ENCODE results near the gene PKP2.

The PKP2 gene

DNA sequence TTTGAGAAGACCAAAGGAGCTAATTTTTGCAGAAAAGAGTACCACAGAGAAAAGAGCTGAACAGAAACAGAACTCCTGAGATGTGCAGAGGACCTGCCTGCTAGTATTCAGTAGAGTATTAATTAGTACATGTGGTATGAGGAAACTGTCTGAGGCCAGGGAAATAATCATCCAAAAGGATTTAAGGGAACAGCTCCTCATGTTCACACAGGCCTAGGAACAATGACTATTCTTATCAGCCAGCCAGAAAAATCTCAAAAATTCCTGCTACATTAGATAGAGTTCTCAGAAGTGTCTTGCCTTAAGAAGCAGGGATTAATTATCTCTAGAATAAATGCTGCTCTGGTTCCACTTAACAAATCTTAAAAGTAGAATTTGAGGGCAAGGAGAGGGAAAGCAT, 36.4 kb downstream of the PKP2 start:
- no peak for DNase-seq

DNA sequence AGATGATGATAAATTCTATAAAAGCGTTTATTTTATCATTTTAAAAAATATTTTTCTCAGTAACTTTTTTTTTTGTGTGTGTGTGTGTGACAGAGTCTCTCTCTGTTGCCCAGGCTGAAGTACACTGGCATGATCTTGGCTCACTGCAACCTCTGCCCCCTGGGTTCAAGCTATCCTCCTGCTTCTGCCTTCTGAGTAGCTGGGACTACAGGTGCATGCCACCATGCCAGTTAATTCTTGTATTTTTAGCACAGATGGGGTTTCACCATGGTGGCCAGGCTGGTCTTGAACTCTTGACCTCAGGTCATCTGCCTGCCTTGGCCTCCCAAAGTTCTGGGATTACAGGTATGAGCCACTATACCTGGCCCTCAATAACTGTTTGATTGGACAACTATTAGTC, 37.2 kb downstream of the PKP2 start:
- DNase-seq: no peak

DNA sequence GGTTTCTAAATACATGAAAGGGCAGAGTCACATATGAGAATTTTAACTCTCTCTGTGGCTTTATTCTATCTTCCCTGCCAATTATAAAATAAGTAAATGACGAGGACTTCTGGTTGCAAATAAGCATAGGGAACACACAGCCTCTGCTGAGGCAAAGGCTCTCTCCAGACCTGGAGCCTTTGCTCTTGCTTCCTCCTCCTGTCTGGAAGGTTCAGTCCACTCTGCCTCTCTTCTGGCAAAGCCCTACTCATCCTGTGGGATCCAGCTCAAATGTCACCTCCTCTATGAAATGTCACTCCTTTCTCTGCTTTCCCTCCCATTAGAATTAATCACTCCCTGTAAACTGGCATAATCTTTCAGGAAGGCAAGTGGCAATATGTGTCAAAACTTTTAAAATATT, 41.9 kb downstream of the PKP2 start:
- DNase-seq: no peak

DNA sequence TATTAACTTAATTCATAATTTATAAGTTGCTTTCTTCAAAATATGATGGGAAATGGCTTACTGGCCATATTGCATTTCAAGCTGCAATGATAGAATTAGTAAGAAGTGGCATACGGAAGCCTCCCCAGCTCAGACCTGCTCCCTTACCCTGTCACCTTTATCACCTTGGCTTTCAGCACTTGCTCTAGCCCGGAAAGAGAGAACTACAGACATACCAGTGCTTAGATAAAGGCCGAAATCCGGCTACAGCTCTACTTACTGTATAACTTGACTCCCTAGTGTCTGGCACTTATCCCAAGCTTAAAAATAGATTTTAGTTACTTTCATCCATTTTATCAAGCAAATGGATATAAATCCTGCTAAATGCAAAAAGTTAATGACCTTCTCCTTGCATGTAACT, 42.5 kb downstream of the PKP2 start:
- no peak for DNase-seq

DNA sequence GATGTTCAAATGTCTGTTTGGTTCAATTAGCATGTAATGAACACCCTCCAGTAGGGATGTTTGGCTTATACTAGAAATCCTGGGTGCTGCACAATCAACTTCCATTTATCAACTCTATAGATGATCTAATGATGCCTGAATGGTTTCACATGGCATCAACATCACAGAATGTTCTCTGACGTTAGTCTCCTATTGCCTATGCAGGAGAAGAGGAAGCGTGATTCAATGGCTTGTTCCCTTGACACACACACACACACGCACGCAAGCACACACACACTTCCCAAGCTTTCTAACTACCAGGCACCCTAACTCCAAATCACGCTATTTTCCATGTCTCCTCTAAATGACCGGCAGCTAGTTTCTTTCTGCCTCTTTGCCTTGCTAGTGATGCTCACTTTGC, 49.3 kb downstream of the PKP2 start:
- DNase-seq: no peak

DNA sequence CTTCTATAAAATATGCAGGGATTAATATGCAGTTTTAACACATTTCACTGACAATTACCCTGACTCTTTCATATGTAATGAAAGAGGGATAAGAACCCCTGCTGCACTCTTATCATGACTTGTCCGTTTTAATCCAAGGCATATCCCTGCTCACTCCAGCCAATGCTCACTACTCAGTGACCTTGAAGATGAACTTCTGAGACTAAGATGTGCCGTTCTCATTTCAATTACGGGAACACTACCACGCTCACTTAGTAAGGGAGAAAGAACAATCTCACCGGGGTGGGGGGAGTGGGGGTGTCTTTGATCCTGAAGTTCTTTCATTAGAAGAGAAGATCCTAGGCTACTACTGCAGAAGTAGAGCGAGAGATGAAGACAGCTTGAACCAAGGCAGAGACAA, 50.5 kb downstream of the PKP2 start:
- DNase-seq: no peak

DNA sequence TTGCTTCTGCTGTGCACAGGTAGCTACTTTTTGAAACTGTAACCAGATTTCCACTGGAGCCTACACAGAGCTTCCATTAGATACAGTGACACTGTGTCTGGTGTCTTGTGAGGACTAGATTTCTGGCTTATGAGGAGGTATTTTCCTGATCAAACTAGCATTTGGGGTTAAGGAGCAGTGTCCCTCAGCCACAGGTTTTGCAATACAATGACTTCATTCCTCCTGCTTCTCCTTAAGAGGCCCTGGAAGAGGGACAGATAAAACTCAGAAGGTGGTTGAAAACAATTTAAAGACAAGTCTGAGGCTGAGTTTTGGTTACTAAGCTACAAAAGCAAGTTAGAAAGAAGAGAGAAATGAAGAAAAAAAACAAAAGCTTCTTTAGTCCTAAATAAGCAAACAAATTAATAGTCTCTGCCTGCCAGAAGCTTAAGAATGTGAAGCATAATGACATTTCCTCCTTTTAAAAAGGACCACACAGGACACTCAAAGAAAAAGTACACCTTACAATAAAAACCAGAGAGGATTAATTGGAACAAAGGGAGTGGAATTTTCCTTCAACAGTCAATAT, 53.0 kb downstream of the PKP2 start:
- no peak for DNase-seq

DNA sequence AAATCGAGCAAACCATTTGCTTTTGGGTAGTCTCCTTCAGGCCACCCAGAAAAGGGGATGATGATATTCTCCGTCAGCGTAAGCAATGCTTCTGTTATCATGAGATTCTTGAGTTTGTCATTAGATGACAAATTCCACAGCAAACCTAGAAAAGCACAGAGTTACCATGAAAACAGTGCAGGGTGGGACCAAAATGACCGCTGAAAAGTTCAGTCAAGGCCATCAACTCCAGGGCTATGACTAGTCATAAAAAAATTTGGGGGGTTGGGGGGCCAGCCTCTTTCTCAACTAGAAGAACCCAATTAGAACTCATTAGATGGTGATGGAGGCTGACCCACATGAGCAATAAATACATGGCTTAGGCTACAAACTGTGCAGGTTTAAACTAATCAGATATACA, 55.5 kb downstream of the PKP2 start:
- DNase-seq: no peak

DNA sequence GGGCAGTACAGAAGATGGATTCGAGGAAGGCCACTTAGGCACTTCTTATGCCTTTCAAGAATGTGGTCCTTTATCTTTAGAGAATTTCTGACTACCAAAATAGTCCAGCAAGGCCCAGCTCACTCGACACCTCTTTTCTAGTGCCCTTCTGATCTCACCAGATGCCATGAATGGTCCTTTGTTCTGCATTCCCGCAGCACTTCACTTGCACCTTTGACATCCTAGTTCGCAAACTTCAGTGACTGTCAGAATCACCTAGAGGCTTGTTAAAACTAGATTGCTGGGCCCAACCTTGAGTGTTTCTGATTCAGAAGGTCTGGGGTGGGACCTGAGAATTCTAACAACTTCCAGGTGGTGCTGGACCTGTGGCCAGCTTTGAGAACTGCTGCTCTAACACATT, 56.7 kb downstream of the PKP2 start:
- DNase-seq: no peak

DNA sequence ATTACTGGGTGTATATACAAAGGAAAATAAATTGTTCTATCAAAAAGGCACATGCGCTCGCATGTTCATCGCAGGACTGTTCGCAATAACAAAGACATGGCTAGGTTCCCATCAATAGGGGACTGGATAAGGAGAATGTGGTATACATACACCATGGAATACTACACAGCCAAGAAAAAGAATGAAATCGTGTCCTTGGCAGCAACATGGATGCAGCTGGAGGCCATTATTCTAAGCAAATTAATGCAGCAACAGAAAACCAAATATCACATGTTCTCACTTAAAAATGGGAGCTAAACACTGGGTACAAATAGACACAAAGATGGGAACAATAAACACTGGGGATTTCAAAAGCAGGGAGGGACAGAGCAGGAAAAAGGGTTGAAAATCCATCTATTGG, 58.6 kb downstream of the PKP2 start:
- no peak for DNase-seq

DNA sequence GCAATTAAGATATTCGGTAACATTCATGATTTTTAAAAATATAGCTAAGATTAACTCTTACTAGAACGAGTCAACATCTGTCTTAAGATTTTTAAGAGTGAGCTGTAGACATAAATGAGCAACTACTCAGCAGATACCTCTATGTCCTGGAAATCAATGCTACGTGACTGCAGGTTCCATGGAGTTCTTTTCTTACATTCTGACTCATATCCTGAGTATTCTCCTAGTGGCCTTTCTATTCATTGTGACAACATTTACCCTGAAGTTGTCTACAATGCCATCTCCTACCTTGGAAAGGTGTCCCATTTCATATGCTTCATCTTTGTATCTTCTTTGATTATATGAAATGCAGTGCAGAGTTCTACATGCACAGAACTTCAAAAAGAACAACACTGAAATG, 59.9 kb downstream of the PKP2 start:
- no peak for DNase-seq

DNA sequence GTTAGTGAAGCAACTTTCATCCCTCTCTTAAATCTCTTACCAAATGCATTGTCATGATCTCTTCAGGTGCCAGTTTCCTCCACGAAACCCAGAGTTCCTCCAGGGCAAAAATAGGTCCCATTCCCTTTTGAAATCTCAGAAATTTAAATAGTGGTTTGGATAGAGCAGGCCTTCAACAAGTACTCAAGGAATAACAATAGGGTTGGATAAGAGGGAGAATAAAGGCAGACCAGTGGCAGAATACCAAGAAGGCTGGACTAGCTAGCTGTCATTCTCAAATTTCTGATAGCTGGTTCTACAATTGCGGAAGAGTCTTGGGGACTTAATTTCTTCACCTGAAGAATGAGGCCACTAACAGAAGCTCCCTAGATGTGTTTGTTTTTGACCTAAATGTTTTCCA, 62.5 kb downstream of the PKP2 start:
- DNase-seq: no peak

DNA sequence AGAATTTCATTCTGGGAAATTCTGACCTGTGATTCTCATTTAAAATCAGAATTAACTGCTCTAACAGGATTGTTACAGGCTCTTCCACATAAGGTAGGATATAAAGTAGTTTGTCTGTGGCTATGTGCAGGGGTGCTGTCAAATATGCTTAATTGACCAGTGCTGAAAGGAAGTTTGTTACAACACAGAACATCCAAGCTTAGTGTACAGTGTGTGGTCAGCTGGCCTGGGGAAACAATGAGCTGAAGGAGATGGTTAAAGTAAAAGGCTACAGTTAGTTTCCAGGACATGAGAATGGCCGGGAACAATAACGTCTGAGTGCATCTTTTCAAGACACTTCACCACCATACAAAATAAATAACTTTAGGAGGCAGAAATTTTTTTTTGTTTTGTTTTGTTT, 68.0 kb downstream of the PKP2 start:
- no peak for DNase-seq

DNA sequence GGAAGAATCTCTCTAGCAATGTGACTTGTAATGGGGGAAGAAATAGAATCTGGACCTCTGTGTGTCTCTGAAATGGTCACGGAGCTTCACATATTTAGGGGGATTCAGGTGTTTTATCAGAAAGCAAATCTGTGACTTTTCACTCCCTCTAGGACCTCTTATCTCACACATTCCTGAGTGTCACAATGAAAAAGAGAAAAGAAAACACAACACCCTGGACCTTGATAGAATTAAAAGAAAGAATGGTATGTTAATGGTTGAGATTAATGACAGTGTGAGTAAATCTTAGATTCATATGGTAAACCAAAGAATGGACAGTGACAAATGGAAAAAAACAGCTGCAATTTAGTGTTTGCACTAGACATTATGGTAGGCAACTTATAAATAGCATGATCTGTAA, 68.5 kb downstream of the PKP2 start:
- no peak for DNase-seq

DNA sequence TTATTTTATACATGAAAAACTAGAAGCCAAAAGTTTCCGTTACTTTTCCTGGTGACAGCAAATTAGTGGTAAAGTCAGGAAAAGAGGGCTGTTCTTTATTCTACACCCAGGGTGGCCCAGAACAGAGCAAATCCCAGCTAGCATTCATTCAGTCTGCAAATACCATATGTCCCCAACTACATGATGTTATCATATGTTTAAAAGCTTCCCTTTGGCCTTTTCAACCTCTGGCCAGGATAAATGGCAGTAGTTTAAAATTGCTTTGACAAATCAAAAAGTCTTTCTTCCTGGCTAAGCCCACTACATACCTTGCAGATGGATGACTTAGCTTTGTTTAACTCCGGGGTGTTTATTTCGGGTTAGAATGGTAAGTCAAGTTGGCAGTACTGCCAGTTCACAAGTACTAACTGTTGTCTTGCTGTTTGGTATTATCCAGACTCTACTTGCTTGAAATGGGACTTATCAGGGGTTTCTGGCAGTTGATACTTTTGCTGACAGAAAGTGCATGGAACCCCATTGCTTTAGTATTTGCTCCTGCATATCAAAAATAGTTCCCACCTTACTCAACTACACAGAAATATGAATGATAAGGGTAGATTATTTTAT, 69.7 kb downstream of the PKP2 start:
- no peak for DNase-seq

DNA sequence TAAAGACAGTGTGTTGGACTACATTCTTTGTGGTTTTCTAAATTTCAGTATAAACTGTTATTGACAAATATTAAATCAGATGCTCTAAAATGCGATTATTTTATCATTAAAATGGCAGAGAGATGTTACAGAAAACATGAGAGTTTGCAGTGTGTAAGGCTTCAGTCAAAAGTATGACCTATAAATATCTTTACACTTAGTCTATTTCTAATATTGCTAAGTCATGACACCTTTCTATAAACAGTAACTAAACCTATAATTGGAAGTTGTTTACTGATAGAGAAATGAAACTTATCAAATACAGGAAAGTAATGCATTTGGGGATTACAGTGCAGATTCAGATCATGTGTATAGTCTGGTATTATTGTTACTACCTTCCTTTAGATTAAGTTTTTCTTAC, 72.0 kb downstream of the PKP2 start:
- DNase-seq: no peak

DNA sequence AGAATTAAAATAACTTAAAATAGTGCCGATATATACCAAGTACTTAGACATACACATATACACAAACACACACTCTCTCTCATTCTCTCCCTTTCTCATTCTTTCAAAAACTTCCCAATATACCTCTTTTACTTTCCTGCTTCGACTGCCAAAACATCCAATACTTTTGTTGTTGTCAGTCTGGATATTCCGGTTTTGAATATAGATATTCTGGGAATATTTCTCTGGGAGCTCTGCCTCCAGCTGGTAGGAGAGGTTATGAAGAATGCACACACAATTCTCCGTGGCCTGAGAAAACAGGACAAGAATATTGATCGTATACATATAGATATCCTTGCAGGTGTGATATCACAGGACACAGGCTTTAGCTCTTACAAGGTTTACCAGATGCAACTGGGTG, 74.2 kb downstream of the PKP2 start:
- no peak for DNase-seq

DNA sequence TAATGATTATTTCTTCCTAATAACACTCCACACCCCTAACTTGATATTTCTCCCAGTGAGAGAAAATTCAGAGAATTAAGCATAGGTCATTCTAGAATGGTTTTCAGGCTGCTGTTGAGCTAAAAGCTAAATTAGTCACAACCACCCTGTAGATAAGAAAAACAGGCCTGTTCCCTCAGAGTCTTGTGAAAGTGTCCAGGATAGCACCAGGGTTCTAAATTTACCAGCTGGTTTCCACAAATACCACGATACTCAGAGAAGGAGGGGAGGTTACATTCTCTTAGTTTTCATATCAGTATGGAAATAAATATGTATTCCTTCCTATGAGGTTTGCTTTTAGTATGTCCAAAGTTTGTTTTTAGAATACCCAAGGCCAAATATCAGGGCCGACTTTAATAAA, 74.9 kb downstream of the PKP2 start:
- no peak for DNase-seq

DNA sequence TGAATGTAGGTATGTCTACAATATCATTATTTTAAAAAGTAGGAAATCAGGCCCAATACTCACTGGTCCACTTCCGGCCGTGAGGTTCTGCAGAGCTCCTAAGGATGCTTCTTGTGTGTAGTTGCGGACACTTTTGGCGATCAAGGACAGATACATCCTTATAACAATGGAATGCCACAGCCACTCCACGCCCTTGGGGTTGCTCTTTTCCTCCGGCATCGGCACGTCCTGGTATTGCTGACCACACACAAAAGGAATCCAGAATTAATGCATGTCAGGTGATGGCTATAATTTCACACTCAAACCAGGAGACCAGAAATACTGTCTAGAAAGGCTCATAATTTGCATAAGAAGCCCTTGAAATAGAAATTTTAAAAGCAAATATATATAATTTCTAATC, 75.3 kb downstream of the PKP2 start:
- no peak for DNase-seq

DNA sequence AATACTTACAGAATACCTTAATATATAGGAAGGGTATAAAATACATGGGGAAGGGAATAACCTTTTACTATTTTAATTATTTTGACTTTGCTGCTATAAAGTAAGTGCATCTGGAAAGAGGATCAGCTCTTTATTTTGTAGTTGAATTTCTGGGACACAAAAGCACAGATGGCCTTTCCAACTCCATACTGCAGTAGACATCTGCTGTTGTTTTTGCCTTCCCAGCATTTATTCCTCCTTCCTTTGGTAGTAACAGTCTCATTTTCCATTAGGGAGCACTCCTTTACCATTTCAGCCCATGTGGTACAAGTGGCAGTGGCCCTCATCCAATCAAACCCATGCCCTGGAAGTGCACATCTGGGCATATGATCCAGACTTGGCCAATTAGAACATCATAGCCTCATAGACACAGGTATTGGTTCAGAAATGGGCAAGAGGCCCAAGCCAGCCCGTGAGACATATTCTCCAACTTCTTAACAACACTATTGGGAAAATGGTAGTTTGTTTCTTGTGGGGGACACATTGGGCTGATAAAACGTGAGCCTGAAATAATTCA, 76.1 kb downstream of the PKP2 start:
- no peak for DNase-seq

DNA sequence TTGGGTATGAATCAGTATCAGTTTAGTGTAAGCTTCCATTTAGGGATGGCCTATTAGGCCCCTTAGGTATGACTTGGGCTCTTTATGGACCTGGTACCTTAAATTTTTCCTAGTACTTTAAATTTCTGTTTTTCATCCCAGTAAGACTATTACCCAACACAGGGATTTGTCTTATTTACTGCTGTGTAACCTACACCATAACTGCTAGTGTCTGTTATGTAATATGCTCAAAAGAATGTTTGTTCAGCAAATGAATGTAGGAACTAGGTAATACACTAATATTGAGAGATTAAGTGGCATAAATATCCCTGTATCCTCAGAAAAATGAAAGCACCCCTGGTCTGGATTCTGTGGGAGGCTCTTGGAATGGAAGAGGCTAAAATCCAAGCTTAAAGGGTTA, 77.2 kb downstream of the PKP2 start:
- no peak for DNase-seq

DNA sequence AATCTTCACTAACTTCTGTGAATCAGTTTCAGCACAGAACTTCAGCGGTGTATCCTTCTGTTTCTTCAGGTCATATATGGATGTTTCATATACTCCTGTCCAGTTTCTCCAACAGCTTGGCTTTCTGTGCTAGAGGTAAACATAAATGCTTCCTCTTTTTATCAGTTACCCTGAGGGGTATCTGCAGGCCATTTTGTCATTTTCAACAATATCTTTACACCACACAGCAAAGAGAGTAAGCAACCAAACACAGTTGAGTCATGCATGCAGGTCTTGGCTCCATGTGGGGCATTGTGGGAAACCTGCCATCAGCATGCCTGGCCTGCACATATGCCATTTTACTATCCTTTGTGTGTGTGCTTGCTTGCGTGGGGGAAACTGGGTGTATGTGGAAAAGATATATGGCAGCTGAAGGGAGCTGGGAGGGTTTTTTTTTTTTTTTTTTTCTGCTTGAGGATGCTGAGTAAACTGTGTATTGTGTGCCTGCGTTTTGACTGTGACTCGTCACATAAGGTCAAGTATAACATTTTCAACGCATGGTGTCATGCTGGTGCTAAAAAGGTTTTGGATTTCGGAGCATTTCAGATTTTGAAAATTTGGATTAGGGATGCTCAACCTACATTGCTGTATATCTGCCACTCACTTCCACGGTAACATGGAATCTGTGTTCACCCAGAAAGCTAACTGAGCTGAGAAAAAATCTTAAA, 84.7 kb downstream of the PKP2 start:
- DNase-seq: no peak

DNA sequence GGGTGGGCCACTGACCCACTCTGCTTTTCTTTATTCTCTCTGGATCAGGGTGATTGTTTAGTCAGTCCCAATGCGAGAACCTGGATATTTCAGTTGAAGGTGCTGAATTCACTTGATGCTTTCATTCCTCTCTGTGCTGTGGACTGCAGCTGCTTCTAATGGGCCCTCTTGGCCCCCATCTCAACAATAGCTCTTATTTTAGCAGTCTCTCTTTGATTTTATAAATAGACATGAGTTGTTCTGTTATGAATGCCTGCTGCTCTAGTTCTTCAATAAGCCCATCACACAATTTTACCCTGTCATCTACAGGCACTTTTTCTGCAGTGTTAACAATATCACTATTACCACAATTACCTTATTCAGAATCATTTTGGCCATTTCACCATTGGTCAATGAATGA, 86.7 kb downstream of the PKP2 start:
- no peak for DNase-seq

DNA sequence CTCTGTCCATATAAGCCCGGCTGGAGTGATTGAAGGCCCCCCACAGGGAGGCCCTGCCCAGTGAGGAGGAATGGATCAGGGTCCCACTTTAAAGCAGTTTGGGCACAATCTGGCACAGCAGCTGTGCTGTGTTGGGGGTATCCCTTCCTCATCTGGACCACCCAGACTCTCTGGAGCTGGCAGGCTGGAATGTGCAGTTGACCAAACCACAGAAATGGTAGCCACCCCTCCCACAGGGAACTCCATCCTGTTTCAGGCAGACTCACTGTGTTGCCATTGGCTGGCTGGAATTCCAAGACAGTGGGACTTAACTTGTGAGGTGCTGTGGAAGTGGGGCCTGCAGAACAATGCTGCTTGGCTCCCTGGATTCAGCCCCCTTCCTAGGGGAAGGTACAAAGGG, 87.4 kb downstream of the PKP2 start:
- no peak for DNase-seq

DNA sequence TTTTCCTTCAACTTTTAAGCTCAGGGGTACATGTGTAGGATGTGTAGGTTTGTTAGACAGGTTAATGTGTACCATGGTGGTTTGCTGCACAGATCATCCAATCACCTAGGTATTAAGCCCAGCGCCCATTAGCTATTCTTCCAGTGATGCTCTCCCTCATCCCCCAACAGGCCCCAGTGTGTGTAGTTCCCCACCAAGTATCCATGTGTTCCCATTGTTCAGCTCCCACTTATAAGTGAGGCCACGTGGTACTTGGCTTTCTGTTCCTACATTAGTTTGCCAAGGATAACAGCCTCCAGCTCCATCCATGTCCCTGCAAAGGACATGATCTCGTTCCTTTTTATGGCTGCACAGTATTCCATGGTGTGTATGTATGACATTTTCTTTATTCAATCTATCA, 92.3 kb downstream of the PKP2 start:
- no peak for DNase-seq
